Osteocyte (in vitro differentiated cells): Measurements from ENCODE around the gene SPDL1. TPM values are rescaled to one million over a fixed set of nuclear protein-coding genes. Genes with fewer than 3 reads are reported as not detected.

ENCODE experiments used
- DNase-seq: peaks from one replicate; pipeline ENCODE4 v3.0.0; 2021; ENCODE audit warnings: mixed read lengths; ENCODE audit not compliant: unreplicated experiment; ENCODE audit errors: extremely low spot score
- H3K27ac Mint-ChIP-seq: one replicate; pipeline ENCODE4 v1.8.0; 2021; ENCODE audit warnings: mild to moderate bottlenecking, mixed read lengths; ENCODE audit not compliant: unreplicated experiment
- H3K27me3 Mint-ChIP-seq: one replicate; pipeline ENCODE4 v1.8.0; 2021; ENCODE audit warnings: mixed read lengths; ENCODE audit not compliant: unreplicated experiment
- H3K36me3 Mint-ChIP-seq: one replicate; pipeline ENCODE4 v1.8.0; 2021; ENCODE audit warnings: mixed read lengths; ENCODE audit not compliant: unreplicated experiment
- H3K4me1 Mint-ChIP-seq: one replicate; pipeline ENCODE4 v1.8.0; 2021; ENCODE audit warnings: mixed read lengths; ENCODE audit not compliant: unreplicated experiment
- H3K4me3 Mint-ChIP-seq: one replicate; pipeline ENCODE4 v1.8.0; 2021; ENCODE audit warnings: mild to moderate bottlenecking, moderate library complexity, mixed read lengths; ENCODE audit not compliant: unreplicated experiment
- H3K9me3 Mint-ChIP-seq: one replicate; pipeline ENCODE4 v1.8.0; 2021; ENCODE audit warnings: mixed read lengths; ENCODE audit not compliant: unreplicated experiment
- CTCF ChIP-seq: fragments of 200-600 bp; sonication (generic); IDR thresholded peaks from 2 replicates; pipeline ENCODE4 v1.5.0; 2021; ENCODE audit warnings: antibody characterized with exemption, mild to moderate bottlenecking, moderate library complexity
- long read RNA-seq: library from polyadenylated mRNA; unstranded; transcript quantifications from one replicate; pipeline ENCODE4 v2.0.0, GENCODE V29; 2021
- total RNA-seq: library from RNA; stranded (reverse); gene quantifications from 2 replicates; pipeline ENCODE4 v1.2.1, GENCODE V29; 2021

SPDL1 gene
- total RNA-seq = 40.4 and 40.5 TPM in 2 replicates
- long read RNA-seq, transcript SPDL1-201 (12 exons, 2,668 nt) = major isoform, 178 of 251 reads
- long read RNA-seq, partial matches to known transcripts = 29 of 251 reads
- long read RNA-seq, other reads (novel, unspliced or antisense) = 44 of 251 reads

GRCh38 chr5:169583424-169584220 is at the start of gene SPDL1:
SPDL1 (plus strand) TSS chr5:169583773; CDS start chr5:169588417, 4,644 bp downstream.
- H3K36me3 Mint-ChIP-seq = peaks cover 5% of the 10 kb centered on the region
- H3K9me3 Mint-ChIP-seq = no peaks in the 10 kb centered on the region
- TF ChIP-seq CTCF = no peak
- peak within 1 kb of the TSS; percentile 97 for H3K27ac Mint-ChIP-seq
- peak; percentile 99 for DNase-seq
- peaks cover 39% of the 10 kb centered on the region for H3K4me1 Mint-ChIP-seq
- peak within 1 kb of the TSS; percentile 99 for H3K4me3 Mint-ChIP-seq
- no peaks in the 10 kb centered on the region for H3K27me3 Mint-ChIP-seq

GRCh38 chr5:169534311-169534880 is 49.2 kb upstream of the SPDL1 start:
- no peak for DNase-seq
- TF ChIP-seq CTCF = no peak
- no peak overlapping the region for H3K27ac Mint-ChIP-seq
- peaks cover 4% of the 10 kb centered on the region for H3K4me1 Mint-ChIP-seq
- no peaks in the 10 kb centered on the region for H3K9me3 Mint-ChIP-seq
- H3K36me3 Mint-ChIP-seq = no peaks in the 10 kb centered on the region
- H3K27me3 Mint-ChIP-seq = peaks cover 32% of the 10 kb centered on the region
- no peak overlapping the region for H3K4me3 Mint-ChIP-seq

GRCh38 chr5:169534939-169535338 is 48.6 kb upstream of the SPDL1 start:
- no peaks in the 10 kb centered on the region for H3K9me3 Mint-ChIP-seq
- peaks cover 29% of the 10 kb centered on the region for H3K27me3 Mint-ChIP-seq
- H3K36me3 Mint-ChIP-seq = no peaks in the 10 kb centered on the region
- DNase-seq = no peak
- H3K4me3 Mint-ChIP-seq = no peak overlapping the region
- no peak overlapping the region for H3K27ac Mint-ChIP-seq
- peaks cover 4% of the 10 kb centered on the region for H3K4me1 Mint-ChIP-seq
- no peak for TF ChIP-seq CTCF

- H3K27me3 Mint-ChIP-seq = peaks cover 29% of the 10 kb centered on the region
- no peak overlapping the region for H3K4me3 Mint-ChIP-seq
- H3K9me3 Mint-ChIP-seq = peaks cover 7% of the 10 kb centered on the region
- H3K27ac Mint-ChIP-seq = no peak overlapping the region
- no peaks in the 10 kb centered on the region for H3K36me3 Mint-ChIP-seq
- peaks cover 4% of the 10 kb centered on the region for H3K4me1 Mint-ChIP-seq
- no peak for DNase-seq
- no peak for TF ChIP-seq CTCF
Measured at GRCh38 chr5:169538944-169539343, 44.6 kb upstream of the SPDL1 start.

- no peak for TF ChIP-seq CTCF
Measured at GRCh38 chr5:169542811-169543210, 40.8 kb upstream of the SPDL1 start.

More at GRCh38 chr5:169542811-169543210, 40.8 kb upstream of the SPDL1 start:
- no peaks in the 10 kb centered on the region for H3K4me1 Mint-ChIP-seq
- no peak overlapping the region for H3K4me3 Mint-ChIP-seq
- DNase-seq = no peak
- no peaks in the 10 kb centered on the region for H3K36me3 Mint-ChIP-seq
- peaks cover 31% of the 10 kb centered on the region for H3K27me3 Mint-ChIP-seq
- no peak overlapping the region for H3K27ac Mint-ChIP-seq
- H3K9me3 Mint-ChIP-seq = peaks cover 7% of the 10 kb centered on the region
